ENCODE results near the gene CELSR2.

- TF ChIP-seq, protein P1, sequence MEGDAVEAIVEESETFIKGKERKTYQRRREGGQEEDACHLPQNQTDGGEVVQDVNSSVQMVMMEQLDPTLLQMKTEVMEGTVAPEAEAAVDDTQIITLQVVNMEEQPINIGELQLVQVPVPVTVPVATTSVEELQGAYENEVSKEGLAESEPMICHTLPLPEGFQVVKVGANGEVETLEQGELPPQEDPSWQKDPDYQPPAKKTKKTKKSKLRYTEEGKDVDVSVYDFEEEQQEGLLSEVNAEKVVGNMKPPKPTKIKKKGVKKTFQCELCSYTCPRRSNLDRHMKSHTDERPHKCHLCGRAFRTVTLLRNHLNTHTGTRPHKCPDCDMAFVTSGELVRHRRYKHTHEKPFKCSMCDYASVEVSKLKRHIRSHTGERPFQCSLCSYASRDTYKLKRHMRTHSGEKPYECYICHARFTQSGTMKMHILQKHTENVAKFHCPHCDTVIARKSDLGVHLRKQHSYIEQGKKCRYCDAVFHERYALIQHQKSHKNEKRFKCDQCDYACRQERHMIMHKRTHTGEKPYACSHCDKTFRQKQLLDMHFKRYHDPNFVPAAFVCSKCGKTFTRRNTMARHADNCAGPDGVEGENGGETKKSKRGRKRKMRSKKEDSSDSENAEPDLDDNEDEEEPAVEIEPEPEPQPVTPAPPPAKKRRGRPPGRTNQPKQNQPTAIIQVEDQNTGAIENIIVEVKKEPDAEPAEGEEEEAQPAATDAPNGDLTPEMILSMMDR (optimal IDR thresholded peaks at IDR 0.05 in 1 of 3, IDR thresholded peaks at IDR 0.05 in 1 of 3, conservative IDR thresholded peaks at IDR 0.05 in 1 of 3; ENCODE audit: extremely low read depth in 1 of 3, insufficient read depth in 2 of 3, low read length in 3 of 3): no peak
- no peak for TF ChIP-seq EZH2 (IDR thresholded peaks at IDR 0.05; ENCODE audit: low read length)
Measured at GRCh38 chr1:109275706-109276345, 26.5 kb downstream of the CELSR2 start.

Measured in keratinocyte (primary cell).